Activated T-cell treated with anti-CD3 and anti-CD28 coated beads for 4 hours (primary cell): Measurements from ENCODE around the gene ARHGAP29.
"Not testable (repeated sequence)": the region's sequence is repeated elsewhere in the genome, so short reads cannot be mapped to it uniquely, and the experiment has no call there.

ENCODE experiments used
- DNase-seq: peaks from one replicate; pipeline ENCODE4 v3.0.0-alpha.2; 2020

Gene ARHGAP29

GRCh38 chr1:94164121-94164520 is 73.3 kb downstream of the ARHGAP29 start:
- not testable (repeated sequence) for DNase-seq

GRCh38 chr1:94163249-94163648 is 74.1 kb downstream of the ARHGAP29 start:
- DNase-seq = not testable (repeated sequence)

GRCh38 chr1:94160811-94161210 is 76.6 kb downstream of the ARHGAP29 start:
- no peak for DNase-seq

- DNase-seq = no peak
Observed at GRCh38 chr1:94156096-94156625, 81.2 kb downstream of the ARHGAP29 start.

- DNase-seq = no peak
Observed at GRCh38 chr1:94154989-94155388, 82.4 kb downstream of the ARHGAP29 start.

GRCh38 chr1:94153133-94153532 is 84.3 kb downstream of the ARHGAP29 start:
- DNase-seq = no peak

- DNase-seq = not testable (repeated sequence)
Observed at GRCh38 chr1:94149166-94149565, 88.2 kb downstream of the ARHGAP29 start.

GRCh38 chr1:94146273-94146672 is 91.1 kb downstream of the ARHGAP29 start:
- DNase-seq = no peak

- no peak for DNase-seq
Observed at GRCh38 chr1:94144836-94145235, 92.5 kb downstream of the ARHGAP29 start.

GRCh38 chr1:94143809-94144176 is 93.6 kb downstream of the ARHGAP29 start:
- DNase-seq = no peak

- DNase-seq = no peak
Observed at GRCh38 chr1:94143173-94143808, 94.1 kb downstream of the ARHGAP29 start.

GRCh38 chr1:94142583-94142982 is 94.8 kb downstream of the ARHGAP29 start:
- DNase-seq = no peak

GRCh38 chr1:94142022-94142421 is 95.4 kb downstream of the ARHGAP29 start:
- no peak for DNase-seq

GRCh38 chr1:94132111-94132510 is 105.3 kb downstream of the ARHGAP29 start:
- DNase-seq = no peak

GRCh38 chr1:94130851-94131595 is 106.4 kb downstream of the ARHGAP29 start:
- no peak for DNase-seq

- no peak for DNase-seq
Observed at GRCh38 chr1:94126651-94127050, 110.7 kb downstream of the ARHGAP29 start.

GRCh38 chr1:94125551-94126514 is 111.6 kb downstream of the ARHGAP29 start:
- DNase-seq = no peak

GRCh38 chr1:94124538-94124937 is 112.8 kb downstream of the ARHGAP29 start:
- DNase-seq = no peak

GRCh38 chr1:94122201-94122970 is 115.0 kb downstream of the ARHGAP29 start:
- no peak for DNase-seq
